HG03159 (cell line): ENCODE data around the gene SPPL2C.

Experiments used
- ATAC-seq: cut with Tn5 transposase; IDR thresholded peaks from one replicate; pipeline ENCODE4 v1.9.1; 2021; ENCODE audit warnings: mild to moderate bottlenecking, moderate library complexity; ENCODE audit not compliant: unreplicated experiment

The SPPL2C gene

GRCh38 chr17:45828171-45828570 lies 16.5 kb upstream of the SPPL2C start:
- ATAC-seq: no peak

- no peak for ATAC-seq
Measured at GRCh38 chr17:45828582-45829133, 16.0 kb upstream of the SPPL2C start.

- ATAC-seq: no peak
Measured at GRCh38 chr17:45833920-45834319, 10.8 kb upstream of the SPPL2C start.

DNA sequence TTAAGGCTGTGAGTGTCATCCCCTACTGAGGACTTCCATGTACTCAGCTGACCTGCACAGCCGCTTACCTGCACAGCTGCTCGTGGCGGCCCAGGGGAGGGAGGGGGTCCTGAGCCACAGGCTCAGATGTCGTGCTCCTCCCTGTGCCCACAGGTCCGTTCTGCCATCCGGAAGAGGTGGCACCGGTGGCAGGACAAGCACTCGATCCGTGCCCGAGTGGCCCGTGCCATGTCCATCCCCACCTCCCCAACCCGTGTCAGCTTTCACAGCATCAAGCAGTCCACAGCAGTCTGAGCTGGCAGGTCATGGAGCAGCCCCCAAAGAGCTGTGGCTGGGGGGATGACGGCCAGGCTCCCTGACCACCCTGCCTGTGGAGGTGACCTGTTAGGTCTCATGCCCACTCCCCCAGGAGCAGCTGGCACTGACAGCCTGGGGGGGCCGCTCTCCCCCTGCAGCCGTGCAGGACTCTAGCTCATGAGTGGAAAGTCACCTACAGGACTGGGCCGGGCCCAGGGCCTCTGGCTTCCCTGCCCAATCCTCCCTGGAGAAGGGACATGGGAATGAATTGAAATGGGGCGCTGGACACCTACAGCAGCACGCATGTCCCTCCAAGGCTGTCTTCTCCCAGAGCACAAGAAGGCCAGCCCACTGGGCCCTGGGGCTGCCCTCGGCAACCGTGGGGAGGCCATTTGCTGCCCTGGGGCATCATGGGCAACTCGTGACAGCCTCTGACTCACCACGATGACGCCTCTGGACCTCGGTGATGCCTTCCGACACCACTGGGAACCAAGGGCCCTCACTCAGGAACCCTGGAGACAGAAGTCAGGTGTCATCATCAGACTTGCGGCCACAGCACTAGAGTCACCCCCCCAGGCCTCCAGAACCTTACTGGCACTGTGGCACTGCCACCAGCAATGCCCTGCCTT lies 9.9 kb upstream of the SPPL2C start:
- ATAC-seq: no peak

DNA sequence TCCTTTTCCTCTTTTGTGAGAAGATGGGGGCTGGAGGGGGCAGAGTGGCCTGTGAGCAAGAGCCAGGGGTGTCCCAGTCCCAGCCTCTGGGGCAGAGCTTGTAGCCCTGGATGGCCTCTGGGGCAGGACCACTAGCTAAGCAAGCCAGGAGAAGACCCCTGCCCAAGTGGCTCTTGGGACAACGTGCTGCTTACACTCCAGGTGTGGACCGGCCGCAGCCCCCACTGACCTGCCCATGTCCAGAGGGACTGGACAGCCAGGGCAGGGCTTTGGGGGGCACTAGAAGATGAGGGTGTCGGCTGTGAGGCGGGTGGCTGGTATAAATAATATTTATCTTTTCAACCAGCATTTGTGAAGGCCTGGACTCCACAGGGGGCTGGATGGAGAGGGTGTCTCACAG lies 9.2 kb upstream of the SPPL2C start:
- no peak for ATAC-seq

DNA sequence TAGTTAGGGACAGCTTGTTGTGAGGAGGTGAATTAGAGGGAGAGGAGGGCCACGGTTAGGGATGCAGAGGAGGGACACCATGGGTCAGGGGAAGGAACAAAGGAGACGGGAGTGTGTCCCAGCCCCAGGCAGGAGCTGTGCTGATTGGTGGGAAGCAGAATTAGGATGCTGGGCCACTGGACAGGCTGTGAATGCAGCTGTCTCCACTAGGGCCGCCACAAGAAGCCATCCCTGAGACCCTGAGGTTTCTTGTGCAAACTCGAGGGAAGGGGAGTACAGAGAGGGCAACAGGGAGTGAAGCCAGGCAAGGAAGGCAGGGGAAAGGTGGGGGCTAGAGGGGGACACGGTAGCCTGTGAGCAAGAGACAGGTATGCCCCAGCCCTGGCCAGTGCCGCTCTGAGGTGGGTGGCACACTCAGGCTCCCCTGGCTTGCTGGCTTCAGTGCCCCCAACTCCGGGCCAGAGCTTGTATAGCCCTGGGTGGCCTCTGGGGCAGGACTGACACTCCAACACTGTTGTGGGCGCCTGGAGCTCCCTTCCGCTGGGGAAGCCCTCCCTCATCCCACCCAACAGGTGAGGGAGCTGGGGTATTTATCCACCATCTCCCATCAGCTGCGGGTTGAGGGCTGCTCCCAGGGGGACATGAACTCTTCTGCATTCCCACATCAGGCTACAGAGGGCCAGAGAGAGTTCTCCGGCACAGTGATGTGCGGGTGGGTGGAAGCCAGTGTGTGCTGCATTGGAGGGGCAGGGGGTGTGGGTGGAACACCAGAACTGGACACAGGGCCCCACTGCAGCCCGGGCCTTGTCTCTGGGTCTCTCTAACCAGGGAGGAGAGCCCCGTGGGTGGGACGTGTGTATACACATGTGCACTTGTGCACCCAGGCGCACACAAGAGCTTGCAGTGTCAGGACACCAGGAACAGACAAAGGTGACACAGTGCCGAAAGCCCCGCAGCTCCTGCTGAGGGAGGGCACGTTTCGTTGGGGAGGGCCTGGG lies 8.3 kb upstream of the SPPL2C start:
- no peak for ATAC-seq

DNA sequence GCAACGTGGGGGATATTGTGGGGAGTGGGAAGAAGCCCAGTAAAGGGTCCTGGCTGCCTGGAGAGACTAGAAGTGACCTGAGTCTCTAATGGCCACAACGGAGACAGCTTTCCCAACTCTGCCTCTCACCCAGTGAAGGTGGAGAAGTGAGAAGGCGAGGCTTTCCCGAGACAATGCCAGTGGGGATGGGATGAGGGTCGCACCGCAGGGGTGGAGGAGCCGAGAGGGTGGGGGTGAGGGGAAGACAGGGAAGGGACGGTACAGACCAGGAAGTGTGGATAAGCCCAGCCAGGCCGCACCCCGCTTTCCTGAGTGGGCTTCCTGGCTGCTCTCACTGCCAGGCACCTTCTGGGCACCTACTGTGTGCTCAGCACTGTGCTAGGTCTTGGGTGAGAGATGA lies 7.5 kb upstream of the SPPL2C start:
- ATAC-seq: no peak

- no peak for ATAC-seq
Measured at GRCh38 chr17:45837603-45838002, 7.1 kb upstream of the SPPL2C start.

DNA sequence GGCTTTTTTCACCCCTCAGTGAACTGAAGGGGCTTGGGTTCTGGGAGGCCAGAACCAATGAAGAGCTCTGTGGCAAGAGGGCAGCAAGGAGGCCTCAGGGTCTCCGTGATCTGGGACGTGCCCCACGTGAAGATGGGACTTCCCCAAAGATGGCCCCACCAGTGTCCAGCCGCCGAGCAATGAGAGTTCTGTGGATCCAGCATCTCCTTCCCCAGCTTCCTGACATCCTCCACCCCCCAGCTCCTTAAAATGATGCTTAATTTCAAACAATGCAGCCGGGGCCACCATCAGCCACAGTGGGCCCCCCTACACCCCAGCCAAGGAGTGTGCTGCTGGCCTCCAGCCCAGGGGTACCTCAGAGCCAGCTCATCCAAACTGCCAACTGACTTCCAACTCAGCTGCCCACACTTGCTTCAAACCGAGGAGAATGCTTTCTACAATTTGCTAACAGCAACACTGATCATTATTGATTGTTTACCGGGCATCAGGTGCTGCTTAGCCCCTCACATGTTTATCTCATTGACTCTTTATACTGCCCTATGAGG lies 5.9 kb upstream of the SPPL2C start:
- ATAC-seq: no peak

DNA sequence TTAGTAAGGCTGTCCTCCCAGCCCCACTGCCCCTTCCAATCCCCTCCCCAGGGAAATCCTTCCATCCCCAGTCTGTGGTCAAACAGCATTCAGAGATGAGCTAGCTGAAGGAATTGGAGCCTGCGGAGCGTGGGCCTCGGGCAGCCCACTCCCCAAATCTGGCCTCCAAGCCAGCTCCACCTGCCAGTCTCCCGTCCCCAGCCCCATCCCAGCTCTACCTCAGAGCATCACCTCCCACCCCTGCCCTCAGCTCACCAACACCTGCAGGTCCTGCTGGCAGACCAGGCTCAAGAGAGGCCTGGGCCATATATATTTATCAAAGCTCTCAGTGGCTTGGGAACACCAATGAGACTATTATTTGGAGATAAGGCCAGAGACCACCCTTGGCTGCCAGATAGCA lies 5.2 kb upstream of the SPPL2C start:
- no peak for ATAC-seq

- no peak for ATAC-seq
Measured at GRCh38 chr17:45841186-45841585, 3.5 kb upstream of the SPPL2C start.

GRCh38 chr17:45841883-45842525 lies 2.7 kb upstream of the SPPL2C start:
- no peak for ATAC-seq

DNA sequence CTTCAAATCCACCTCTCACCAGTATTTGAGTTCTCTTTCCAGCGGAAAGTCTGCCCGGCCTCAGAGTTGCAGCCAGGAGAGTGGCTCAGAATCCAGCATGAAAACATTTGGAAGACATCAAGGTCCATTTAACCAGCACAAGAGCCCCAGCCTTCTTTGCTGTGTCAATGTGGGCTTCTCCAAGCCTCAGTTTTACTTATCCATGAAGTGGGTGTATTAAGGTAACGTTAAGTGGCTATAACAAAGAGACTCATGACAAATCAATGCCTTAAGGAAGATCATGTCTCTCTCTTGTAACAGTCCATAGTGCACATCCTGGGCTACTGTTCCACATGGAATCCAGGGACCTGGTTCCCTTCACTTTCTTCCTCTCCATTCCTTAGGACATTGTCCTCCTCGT lies 959 bp upstream of the SPPL2C start:
- no peak for ATAC-seq

DNA sequence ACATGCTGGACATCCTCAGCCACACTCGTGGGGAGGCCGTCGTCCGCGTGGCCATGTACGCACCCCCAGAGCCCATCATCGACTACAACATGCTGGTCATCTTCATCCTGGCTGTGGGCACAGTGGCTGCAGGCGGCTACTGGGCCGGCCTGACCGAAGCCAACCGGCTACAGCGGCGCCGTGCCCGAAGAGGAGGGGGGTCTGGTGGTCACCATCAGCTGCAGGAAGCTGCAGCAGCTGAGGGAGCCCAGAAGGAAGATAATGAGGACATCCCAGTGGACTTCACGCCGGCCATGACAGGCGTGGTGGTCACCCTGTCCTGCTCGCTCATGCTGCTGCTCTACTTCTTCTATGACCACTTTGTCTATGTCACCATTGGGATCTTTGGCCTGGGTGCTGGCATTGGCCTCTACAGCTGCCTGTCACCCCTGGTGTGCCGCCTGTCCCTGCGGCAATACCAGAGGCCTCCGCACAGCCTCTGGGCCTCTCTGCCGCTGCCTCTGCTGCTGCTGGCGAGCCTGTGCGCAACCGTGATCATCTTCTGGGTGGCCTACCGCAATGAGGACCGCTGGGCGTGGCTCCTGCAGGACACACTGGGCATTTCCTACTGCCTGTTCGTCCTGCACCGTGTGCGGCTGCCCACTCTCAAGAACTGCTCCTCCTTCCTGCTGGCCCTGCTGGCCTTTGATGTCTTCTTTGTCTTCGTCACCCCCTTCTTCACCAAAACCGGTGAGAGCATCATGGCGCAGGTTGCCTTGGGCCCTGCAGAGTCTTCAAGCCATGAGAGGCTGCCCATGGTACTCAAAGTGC lies 900 bp downstream of the SPPL2C start:
- ATAC-seq: no peak

DNA sequence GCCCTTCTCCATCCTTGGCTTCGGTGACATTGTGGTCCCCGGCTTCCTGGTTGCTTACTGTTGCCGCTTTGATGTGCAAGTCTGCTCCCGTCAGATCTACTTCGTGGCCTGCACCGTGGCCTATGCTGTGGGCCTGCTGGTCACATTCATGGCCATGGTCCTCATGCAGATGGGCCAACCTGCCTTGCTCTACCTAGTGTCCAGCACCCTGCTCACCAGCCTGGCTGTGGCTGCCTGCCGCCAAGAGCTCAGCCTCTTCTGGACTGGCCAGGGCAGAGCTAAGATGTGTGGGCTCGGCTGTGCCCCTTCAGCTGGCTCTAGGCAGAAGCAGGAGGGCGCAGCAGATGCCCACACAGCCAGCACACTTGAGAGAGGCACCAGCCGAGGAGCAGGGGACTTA lies 1.5 kb downstream of the SPPL2C start:
- no peak for ATAC-seq

DNA sequence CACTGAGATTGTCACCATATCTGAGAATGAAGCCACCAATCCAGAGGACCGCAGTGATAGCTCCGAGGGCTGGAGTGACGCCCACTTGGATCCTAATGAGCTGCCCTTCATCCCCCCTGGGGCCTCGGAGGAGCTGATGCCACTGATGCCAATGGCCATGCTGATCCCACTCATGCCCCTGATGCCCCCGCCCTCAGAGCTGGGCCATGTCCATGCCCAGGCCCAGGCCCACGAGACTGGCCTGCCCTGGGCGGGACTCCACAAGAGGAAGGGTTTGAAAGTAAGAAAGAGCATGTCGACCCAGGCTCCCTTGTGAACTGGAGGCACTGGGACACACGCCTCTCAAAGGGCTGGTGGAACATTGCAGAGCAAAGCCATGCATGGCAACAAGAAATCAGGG lies 2.0 kb downstream of the SPPL2C start:
- no peak for ATAC-seq

GRCh38 chr17:45847101-45847500 lies 2.4 kb downstream of the SPPL2C start:
- no peak for ATAC-seq

GRCh38 chr17:45847747-45848146 lies 3.1 kb downstream of the SPPL2C start:
- ATAC-seq: no peak

DNA sequence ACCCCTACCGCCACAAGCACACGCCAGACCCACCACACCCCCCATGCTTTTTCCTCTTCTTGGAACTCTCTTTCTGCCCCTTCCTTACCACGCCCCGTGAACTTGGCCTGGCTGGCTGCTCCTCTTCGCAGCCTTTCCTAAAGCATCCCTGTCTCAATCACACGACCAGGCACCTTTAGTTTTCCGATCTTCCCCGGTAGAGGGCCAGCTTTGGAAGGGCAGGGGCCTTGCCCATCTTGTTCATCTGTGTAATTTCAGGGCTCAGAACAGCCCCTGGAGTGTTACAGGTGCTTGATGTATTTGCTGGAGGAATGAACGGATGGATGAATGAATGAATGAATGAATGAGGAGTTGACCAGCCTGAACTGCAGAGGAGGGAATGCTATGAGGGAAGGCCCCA lies 3.7 kb downstream of the SPPL2C start:
- ATAC-seq: no peak
